GM12873 (cell line): ENCODE measurements around the gene AATF.

ENCODE experiments used
- TF ChIP-seq, protein P1 (sequence below): IDR thresholded peaks from 2 replicates; pipeline ENCODE4 v1.5.1; 2012; ENCODE audit warnings: low read depth, mild to moderate bottlenecking, moderate library complexity, low read length, control low read depth; ENCODE audit not compliant: insufficient read depth; ENCODE audit errors: missing control alignments

AATF gene

DNA sequence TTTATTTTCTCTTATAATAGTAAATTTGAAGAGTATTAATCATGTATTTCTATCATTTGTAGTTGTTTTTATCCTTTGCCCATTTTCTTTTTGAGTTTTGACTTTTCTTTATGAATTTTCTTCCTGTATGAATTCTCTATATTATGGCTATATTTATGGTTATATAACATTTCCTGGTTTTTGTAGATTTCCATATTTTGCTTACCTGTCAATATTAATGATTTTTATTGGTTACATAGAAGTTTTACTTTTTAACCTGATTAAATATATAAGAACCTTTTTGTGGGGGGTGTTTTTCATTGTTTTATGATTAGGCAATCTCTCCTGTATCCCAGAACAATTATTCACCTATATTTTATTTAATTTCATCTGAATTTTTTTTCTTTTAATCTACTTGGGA is 93.2 kb downstream of the AATF start:
- TF ChIP-seq, protein P1, sequence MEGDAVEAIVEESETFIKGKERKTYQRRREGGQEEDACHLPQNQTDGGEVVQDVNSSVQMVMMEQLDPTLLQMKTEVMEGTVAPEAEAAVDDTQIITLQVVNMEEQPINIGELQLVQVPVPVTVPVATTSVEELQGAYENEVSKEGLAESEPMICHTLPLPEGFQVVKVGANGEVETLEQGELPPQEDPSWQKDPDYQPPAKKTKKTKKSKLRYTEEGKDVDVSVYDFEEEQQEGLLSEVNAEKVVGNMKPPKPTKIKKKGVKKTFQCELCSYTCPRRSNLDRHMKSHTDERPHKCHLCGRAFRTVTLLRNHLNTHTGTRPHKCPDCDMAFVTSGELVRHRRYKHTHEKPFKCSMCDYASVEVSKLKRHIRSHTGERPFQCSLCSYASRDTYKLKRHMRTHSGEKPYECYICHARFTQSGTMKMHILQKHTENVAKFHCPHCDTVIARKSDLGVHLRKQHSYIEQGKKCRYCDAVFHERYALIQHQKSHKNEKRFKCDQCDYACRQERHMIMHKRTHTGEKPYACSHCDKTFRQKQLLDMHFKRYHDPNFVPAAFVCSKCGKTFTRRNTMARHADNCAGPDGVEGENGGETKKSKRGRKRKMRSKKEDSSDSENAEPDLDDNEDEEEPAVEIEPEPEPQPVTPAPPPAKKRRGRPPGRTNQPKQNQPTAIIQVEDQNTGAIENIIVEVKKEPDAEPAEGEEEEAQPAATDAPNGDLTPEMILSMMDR: no peak

GRCh38 chr17:37043201-37043600 is 94.4 kb downstream of the AATF start:
- TF ChIP-seq, protein P1: no peak

DNA sequence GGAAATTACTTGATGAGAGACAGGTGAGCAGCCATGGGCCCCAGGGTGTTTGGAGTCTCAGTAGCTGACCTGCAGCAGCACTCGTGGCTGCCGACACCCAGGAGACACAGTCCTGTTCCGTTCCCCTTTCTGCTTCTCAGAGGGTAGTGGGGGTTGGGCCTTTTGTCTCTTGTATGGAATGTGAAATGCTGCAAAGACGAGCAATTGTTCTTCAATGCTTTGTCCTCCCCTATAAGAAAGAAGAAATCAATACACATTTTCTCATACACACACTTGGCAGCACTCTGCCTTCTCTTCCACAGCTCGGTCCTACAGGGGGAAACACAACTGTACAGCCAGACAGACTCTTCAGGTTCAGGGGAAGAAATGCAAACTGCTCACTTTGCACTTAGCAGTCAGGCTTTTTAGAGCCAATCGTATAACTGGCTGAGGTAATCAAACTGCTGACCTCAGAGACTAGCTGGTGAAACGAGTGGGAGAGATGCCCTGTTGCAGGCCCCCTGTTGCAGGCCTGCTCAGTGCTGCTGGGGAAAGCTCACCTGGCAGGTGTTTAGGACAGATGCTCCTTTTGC is 96.7 kb downstream of the AATF start:
- TF ChIP-seq, protein P1: no peak

- TF ChIP-seq, protein P1: peak; percentile 89
Observed at GRCh38 chr17:37047631-37048104, 98.9 kb downstream of the AATF start.

GRCh38 chr17:37048811-37049210 is 100.1 kb downstream of the AATF start:
- TF ChIP-seq, protein P1: no peak

DNA sequence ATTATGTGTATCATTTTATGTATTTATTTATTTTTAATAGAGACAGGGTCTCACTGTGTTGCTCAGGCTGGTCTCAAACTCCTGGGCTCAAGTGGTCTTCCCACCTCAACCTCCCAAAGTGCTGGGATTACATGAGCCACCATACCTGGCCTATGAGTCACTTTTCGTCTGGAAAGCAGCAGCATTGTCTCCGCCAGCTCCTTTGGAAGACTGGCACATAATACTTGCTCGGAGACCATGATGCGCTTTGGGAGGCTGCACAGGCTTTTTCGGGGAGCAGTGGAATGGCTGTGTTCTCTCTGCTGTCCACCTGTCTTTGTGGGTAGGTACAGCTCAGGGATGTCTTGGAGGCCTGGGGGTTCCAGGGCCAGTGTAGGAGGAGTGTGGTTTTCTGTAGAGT is 102.2 kb downstream of the AATF start:
- TF ChIP-seq, protein P1: no peak

- TF ChIP-seq, protein P1: no peak
Observed at GRCh38 chr17:37051381-37051780, 102.6 kb downstream of the AATF start.
